ENCODE measurements around the gene CHST3.
"Not testable (repeated sequence)": the region's sequence is repeated elsewhere in the genome, so short reads cannot be mapped to it uniquely, and the experiment has no call there.

Gene CHST3

DNA sequence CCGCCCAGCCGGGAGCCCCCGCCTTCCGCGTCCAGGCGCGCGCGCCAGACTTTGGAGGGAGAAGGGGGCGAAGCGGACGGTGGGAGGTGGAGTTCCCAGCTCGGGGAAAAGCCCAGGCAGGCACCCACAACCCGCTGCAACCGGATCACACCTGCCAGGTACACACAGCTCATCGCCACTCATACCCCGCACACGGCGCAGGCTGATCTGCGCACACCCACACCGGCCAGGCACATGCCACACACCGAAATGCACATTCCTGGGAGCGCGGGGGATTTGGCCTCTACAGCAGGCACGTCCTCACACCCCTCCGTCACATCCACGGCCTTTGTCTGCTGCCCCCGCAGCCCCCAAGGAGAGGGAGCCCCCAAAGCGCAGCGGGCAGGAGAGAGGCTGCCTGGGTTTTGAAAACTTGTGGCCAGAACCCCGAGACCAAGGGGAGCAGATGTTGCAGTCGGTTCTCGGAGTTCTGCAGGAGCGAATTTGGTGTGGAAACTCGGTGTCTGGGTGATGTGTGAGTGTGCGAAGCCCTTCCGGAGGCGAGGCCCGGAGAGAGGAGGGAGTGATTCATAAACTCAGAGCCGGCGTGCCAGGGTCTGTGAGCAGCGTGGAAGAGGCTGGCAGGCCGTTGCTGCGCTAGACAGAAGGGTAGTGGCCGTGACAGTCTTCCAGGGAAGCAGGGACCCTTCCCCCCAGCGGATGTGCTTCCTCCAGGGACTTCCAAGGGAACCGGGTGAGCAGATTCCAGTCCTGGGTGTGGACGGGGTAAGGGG lies 734 bp downstream of the CHST3 start:
- peak; percentile 77 for DNase-seq
- WGBS (ENCODE audit: extremely low coverage, insufficient coverage, low lambda C conversion rate): no CpG with 5 or more reads among the region's 48 CpGs

GRCh38 chr10:71965623-71966022 lies 1.4 kb downstream of the CHST3 start:
- DNase-seq: no peak
- Histone ChIP-seq H3K27ac (ENCODE audit: low read depth, low read length) (no peak overlapping the region), H3K18ac (ENCODE audit: low read length) (peak overlapping the region; percentile 13), H2AK5ac (ENCODE audit: low read length) (peak overlapping the region; percentile 37), H3K23ac (ENCODE audit: low read length) (peak overlapping the region; percentile 11), H2BK120ac (ENCODE audit: low read depth, low read length) (no peak overlapping the region), H3K4ac (ENCODE audit: low read depth, low read length) (peak overlapping the region; percentile 25), H3K4me3 (ENCODE audit: low read length) (peak overlapping the region; percentile 70), H3K36me3 (ENCODE audit: control insufficient read depth, insufficient read depth, low read length) (no peaks in the 10 kb centered on the region), H4K8ac (ENCODE audit: low read depth, low read length) (no peak overlapping the region), H3K9ac (ENCODE audit: low read length) (peak overlapping the region; percentile 92), H2BK15ac (replicated peaks; ENCODE audit: low read depth) (no peak overlapping the region), H3K79me2 (ENCODE audit: control insufficient read depth, insufficient read depth, low read length) (peaks cover 21% of the 10 kb centered on the region), H3K56ac (ENCODE audit: low read length) (peak overlapping the region; percentile 99), H3K79me1 (ENCODE audit: low read length) (peaks cover 17% of the 10 kb centered on the region), H4K5ac (ENCODE audit: low read length) (no peak overlapping the region), H3K27me3 (ENCODE audit: insufficient read depth, low read length, poor library complexity) (no peaks in the 10 kb centered on the region), H3K4me2 (ENCODE audit: low read length) (peak overlapping the region; percentile 99), H2BK5ac (ENCODE audit: low read length) (no peak overlapping the region), H3K4me1 (ENCODE audit: control insufficient read depth, low read depth, low read length) (peaks cover 7% of the 10 kb centered on the region)
- WGBS (ENCODE audit: extremely low coverage, insufficient coverage, low lambda C conversion rate): no CpG with 5 or more reads among the region's 4 CpGs

More for the DNA sequence above, 734 bp downstream of the CHST3 start:
- Histone ChIP-seq H3K4me2 (ENCODE audit: low read length) (peak overlapping the region; percentile 99), H3K27ac (ENCODE audit: low read depth, low read length) (peak overlapping the region; percentile 15), H3K36me3 (ENCODE audit: control insufficient read depth, insufficient read depth, low read length) (no peaks in the 10 kb centered on the region), H3K4me3 (ENCODE audit: low read length) (peak overlapping the region; percentile 70), H2BK15ac (replicated peaks; ENCODE audit: low read depth) (no peak overlapping the region), H3K9ac (ENCODE audit: low read length) (peak overlapping the region; percentile 92), H2AK5ac (ENCODE audit: low read length) (peak overlapping the region; percentile 12), H2BK120ac (ENCODE audit: low read depth, low read length) (no peak overlapping the region), H3K79me2 (ENCODE audit: control insufficient read depth, insufficient read depth, low read length) (peaks cover 21% of the 10 kb centered on the region), H3K18ac (ENCODE audit: low read length) (peak overlapping the region; percentile 89), H2BK5ac (ENCODE audit: low read length) (peak overlapping the region; percentile 50), H4K8ac (ENCODE audit: low read depth, low read length) (no peak overlapping the region), H3K23ac (ENCODE audit: low read length) (peak overlapping the region; percentile 100), H3K27me3 (ENCODE audit: insufficient read depth, low read length, poor library complexity) (no peaks in the 10 kb centered on the region), H4K5ac (ENCODE audit: low read length) (no peak overlapping the region), H3K56ac (ENCODE audit: low read length) (peak overlapping the region; percentile 99), H3K4ac (ENCODE audit: low read depth, low read length) (peak overlapping the region; percentile 81), H3K79me1 (ENCODE audit: low read length) (peaks cover 16% of the 10 kb centered on the region), H3K4me1 (ENCODE audit: control insufficient read depth, low read depth, low read length) (peaks cover 7% of the 10 kb centered on the region)

- Histone ChIP-seq H3K36me3 (ENCODE audit: control insufficient read depth, insufficient read depth, low read length) (no peaks in the 10 kb centered on the region), H2BK120ac (ENCODE audit: low read depth, low read length) (no peak overlapping the region), H3K18ac (ENCODE audit: low read length) (peak overlapping the region; percentile 13), H3K56ac (ENCODE audit: low read length) (peak overlapping the region; percentile 99), H3K4me1 (ENCODE audit: control insufficient read depth, low read depth, low read length) (peaks cover 7% of the 10 kb centered on the region), H3K23ac (ENCODE audit: low read length) (peak overlapping the region; percentile 74), H3K9ac (ENCODE audit: low read length) (peak overlapping the region; percentile 92), H3K4me3 (ENCODE audit: low read length) (no peak overlapping the region), H3K79me2 (ENCODE audit: control insufficient read depth, insufficient read depth, low read length) (peaks cover 21% of the 10 kb centered on the region), H3K4me2 (ENCODE audit: low read length) (peak overlapping the region; percentile 99), H3K4ac (ENCODE audit: low read depth, low read length) (no peak overlapping the region), H2BK15ac (replicated peaks; ENCODE audit: low read depth) (no peak overlapping the region), H4K5ac (ENCODE audit: low read length) (no peak overlapping the region), H3K27me3 (ENCODE audit: insufficient read depth, low read length, poor library complexity) (no peaks in the 10 kb centered on the region), H3K27ac (ENCODE audit: low read depth, low read length) (no peak overlapping the region), H3K79me1 (ENCODE audit: low read length) (peaks cover 19% of the 10 kb centered on the region), H2BK5ac (ENCODE audit: low read length) (no peak overlapping the region), H2AK5ac (ENCODE audit: low read length) (peak overlapping the region; percentile 37), H4K8ac (ENCODE audit: low read depth, low read length) (no peak overlapping the region)
- WGBS (ENCODE audit: extremely low coverage, insufficient coverage, low lambda C conversion rate): no CpG with 5 or more reads among the region's 6 CpGs
- DNase-seq: peak; percentile 17
These were observed 2.1 kb downstream of the CHST3 start for GRCh38 chr10:71966046-71967004.

DNA sequence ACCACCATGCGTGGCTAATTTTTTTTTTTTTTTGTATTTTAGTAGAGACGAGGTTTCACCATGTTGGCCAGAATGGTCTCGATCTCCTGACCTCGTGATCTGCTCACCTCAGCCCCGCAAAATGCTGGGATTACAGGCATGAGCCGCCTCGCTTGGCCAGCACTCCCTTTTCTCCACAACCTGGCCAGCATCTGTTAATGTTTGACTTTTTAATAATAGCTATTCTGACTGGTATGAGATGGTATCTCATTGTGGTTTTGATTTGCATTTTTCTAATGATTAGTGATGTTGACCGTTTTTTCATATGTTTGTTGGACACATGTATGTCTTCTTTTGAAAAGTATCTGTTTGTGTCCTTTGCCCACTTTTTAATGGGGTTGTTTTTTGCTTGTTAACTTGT lies 3.8 kb downstream of the CHST3 start:
- peaks cover 19% of the 10 kb centered on the region for H3K79me1 ChIP-seq (ENCODE audit: low read length)
- H4K5ac ChIP-seq (ENCODE audit: low read length); H2AK5ac ChIP-seq (ENCODE audit: low read length); H2BK120ac ChIP-seq (ENCODE audit: low read depth, low read length); H3K36me3 ChIP-seq (ENCODE audit: control insufficient read depth, insufficient read depth, low read length); H3K27ac ChIP-seq (ENCODE audit: low read depth, low read length); H4K8ac ChIP-seq (ENCODE audit: low read depth, low read length); H3K4me2 ChIP-seq (ENCODE audit: low read length); H2BK15ac ChIP-seq (replicated peaks; ENCODE audit: low read depth); H3K4ac ChIP-seq (ENCODE audit: low read depth, low read length); H3K23ac ChIP-seq (ENCODE audit: low read length); H3K18ac ChIP-seq (ENCODE audit: low read length); H3K4me3 ChIP-seq (ENCODE audit: low read length); H3K9ac ChIP-seq (ENCODE audit: low read length); H3K27me3 ChIP-seq (ENCODE audit: insufficient read depth, low read length, poor library complexity); H3K56ac ChIP-seq (ENCODE audit: low read length); H2BK5ac ChIP-seq (ENCODE audit: low read length); H3K4me1 ChIP-seq (ENCODE audit: control insufficient read depth, low read depth, low read length); DNase-seq: not testable (repeated sequence)
- no CpG with 5 or more reads among the region's 8 CpGs for WGBS (ENCODE audit: extremely low coverage, insufficient coverage, low lambda C conversion rate)
- H3K79me2 ChIP-seq (ENCODE audit: control insufficient read depth, insufficient read depth, low read length): peaks cover 21% of the 10 kb centered on the region

GRCh38 chr10:71968553-71969474 lies 4.6 kb downstream of the CHST3 start:
- peaks cover 21% of the 10 kb centered on the region for H3K79me2 ChIP-seq (ENCODE audit: control insufficient read depth, insufficient read depth, low read length)
- H3K36me3 ChIP-seq (ENCODE audit: control insufficient read depth, insufficient read depth, low read length): no peaks in the 10 kb centered on the region
- peaks cover 5% of the 10 kb centered on the region for H3K4me1 ChIP-seq (ENCODE audit: control insufficient read depth, low read depth, low read length)
- WGBS (ENCODE audit: extremely low coverage, insufficient coverage, low lambda C conversion rate): no CpG with 5 or more reads among the region's 11 CpGs
- no peak overlapping the region for H3K18ac ChIP-seq (ENCODE audit: low read length)
- no peaks in the 10 kb centered on the region for H3K27me3 ChIP-seq (ENCODE audit: insufficient read depth, low read length, poor library complexity)
- H3K56ac ChIP-seq (ENCODE audit: low read length): no peak overlapping the region
- no peak overlapping the region for H2BK15ac ChIP-seq (replicated peaks; ENCODE audit: low read depth)
- H4K8ac ChIP-seq (ENCODE audit: low read depth, low read length): no peak overlapping the region
- H3K23ac ChIP-seq (ENCODE audit: low read length): no peak overlapping the region
- H3K9ac ChIP-seq (ENCODE audit: low read length): no peak overlapping the region
- no peak overlapping the region for H3K4me2 ChIP-seq (ENCODE audit: low read length)
- no peak overlapping the region for H3K27ac ChIP-seq (ENCODE audit: low read depth, low read length)
- H4K5ac ChIP-seq (ENCODE audit: low read length): no peak overlapping the region
- peak; percentile 59 for DNase-seq
- no peak overlapping the region for H3K4me3 ChIP-seq (ENCODE audit: low read length)
- H2BK5ac ChIP-seq (ENCODE audit: low read length): no peak overlapping the region
- H3K4ac ChIP-seq (ENCODE audit: low read depth, low read length): no peak overlapping the region
- H2AK5ac ChIP-seq (ENCODE audit: low read length): no peak overlapping the region
- H3K79me1 ChIP-seq (ENCODE audit: low read length): peaks cover 19% of the 10 kb centered on the region
- H2BK120ac ChIP-seq (ENCODE audit: low read depth, low read length): no peak overlapping the region

All from mesendoderm (in vitro differentiated cells).